NT2/D1 (cell line): ENCODE measurements around the gene SLC37A1.

Experiments
- SUZ12 ChIP-seq: IDR thresholded peaks from 2 replicates; pipeline ENCODE4 v1.6.1; 2011; ENCODE audit not compliant: insufficient read length, insufficient read depth; ENCODE audit errors: extremely low read depth
- YY1 ChIP-seq: IDR thresholded peaks from 2 replicates; pipeline ENCODE4 v1.6.1; 2011; ENCODE audit not compliant: insufficient read length, insufficient read depth
- ZNF274 ChIP-seq: IDR thresholded peaks from 2 replicates; pipeline ENCODE4 v1.6.1; 2011; ENCODE audit warnings: mild to moderate bottlenecking, low read depth, low read length

GRCh38 chr21:42499444-42500112 lies 14.1 kb upstream of the SLC37A1 start:
- no peak for TF ChIP-seq YY1
- no peak for TF ChIP-seq ZNF274
- TF ChIP-seq SUZ12, result no peak
